Esophagus muscularis mucosa (tissue), 4 donors: ENCODE data around the gene ARHGEF40. TPM values are rescaled to one million over a fixed set of nuclear protein-coding genes. Genes with fewer than 3 reads are reported as not detected.

ENCODE experiments used
- DNase-seq: peaks from one replicate; pipeline ENCODE4 v3.0.0-alpha.2; 2017; ENCODE audit errors: extremely low spot score
- H3K27ac ChIP-seq, 4 donors: fragments of 200-600 bp; sonication (generic); replicated peaks in 1 of 4; 1 replicate in 3 of 4; 2 replicates in 1 of 4; pipeline ENCODE4 v1.5.1; 2016 to 2019; ENCODE audit warnings: mild to moderate bottlenecking in 1 of 4
- H3K27me3 ChIP-seq, 4 donors: fragments of 200-600 bp; sonication (generic); one replicate each; pipeline versions ENCODE4 v1.5.1 to v1.6.0; 2016 to 2019
- H3K36me3 ChIP-seq, 4 donors: fragments of 200-600 bp; sonication (generic); one replicate each; pipeline ENCODE4 v1.5.1; 2016 to 2019
- H3K4me1 ChIP-seq, 4 donors: fragments of 200-600 bp; sonication (generic); one replicate each; pipeline ENCODE4 v1.5.1; 2016 to 2019
- H3K4me3 ChIP-seq, 4 donors: fragments of 200-600 bp; sonication (generic); 1 replicate in 2 of 4; 2 replicates in 2 of 4; pipeline ENCODE4 v1.5.1; 2016 to 2019; ENCODE audit warnings: mild to moderate bottlenecking in 4 of 4, moderate library complexity in 1 of 4
- H3K9me3 ChIP-seq, 4 donors: fragments of 200-600 bp; sonication (generic); 1 replicate in 3 of 4; 2 replicates in 1 of 4; pipeline ENCODE4 v1.5.1; 2016 to 2019
- CTCF ChIP-seq, 3 experiments: fragments of 200-600 bp in 2 of 3; fragments of 450-650 bp in 1 of 3; sonication (generic) in 2 of 3; IDR thresholded peaks; one replicate each; pipeline ENCODE4 v1.5.1; 2017 to 2019; ENCODE audit warnings: antibody characterized with exemption in 3 of 3, mild to moderate bottlenecking in 2 of 3, moderate library complexity in 1 of 3
- EP300 ChIP-seq: sonication (generic); formaldehyde crosslinking; IDR thresholded peaks from one replicate; pipeline ENCODE4 v1.6.1; 2017; ENCODE audit warnings: antibody characterized with exemption
- POLR2A ChIP-seq: fragments of 450-650 bp; IDR thresholded peaks from one replicate; pipeline ENCODE4 v1.6.1; 2017; ENCODE audit warnings: antibody characterized with exemption, moderate library complexity, mild to moderate bottlenecking, low read depth
- POLR2AphosphoS5 ChIP-seq, 2 donors: sonication (generic); formaldehyde crosslinking; IDR thresholded peaks; one replicate each; pipeline ENCODE4 v1.6.1; 2017; ENCODE audit warnings: antibody characterized with exemption in 2 of 2
- WGBS: methylation state at CpG from one replicate; pipeline ENCODE4 v1.1.5; 2018; 5-methylcytosine and 5-hydroxymethylcytosine counted together
- intact Hi-C: fragments of 100-400 bp; cut with DNase I; formaldehyde crosslinking; loops from one replicate; pipeline ENCODE4 v1.15.1; 2023
- small RNA-seq, 3 donors: library from RNA; depleted of rRNA; stranded (forward); fragments of <200 nt; gene quantifications; one replicate each; pipeline ENCODE3, GENCODE V24; 2016
- total RNA-seq, 4 donors: library from RNA; depleted of rRNA; stranded (reverse); fragments of >200 nt; gene quantifications; one replicate each; pipeline versions ENCODE4 v1.1.0 to v1.2.1, GENCODE V29; 2016

The ARHGEF40 gene
- total RNA-seq, 4 donors from 2014 or later, result 19.4 to 47.3 (median 27.0) TPM

GRCh38 chr14:21121122-21121521, 51.0 kb downstream of the ARHGEF40 start:
- H3K27ac ChIP-seq, result no peak overlapping the region
- no peaks in the 10 kb centered on the region for H3K36me3 ChIP-seq
- no peaks in the 10 kb centered on the region for H3K9me3 ChIP-seq
- no peak overlapping the region for H3K4me3 ChIP-seq
- 39% methylated on average over 1 of the region's 1 CpG for WGBS
- peaks cover 0 to 3% (median 0%) of the 10 kb centered on the region in 4 donors for H3K27me3 ChIP-seq
- TF ChIP-seq POLR2A, result no peak
- no peak for TF ChIP-seq POLR2AphosphoS5 (IDR thresholded peaks at IDR 0.05)
- no peak for TF ChIP-seq CTCF (IDR thresholded peaks at IDR 0.05)
- intact Hi-C loops, result no loop called here
- no peak for DNase-seq
- H3K4me1 ChIP-seq, result no peaks in the 10 kb centered on the region

GRCh38 chr14:21123429-21123828, 53.3 kb downstream of the ARHGEF40 start:
- Histone ChIP-seq H3K4me3 (no peak overlapping the region), H3K4me1 (no peaks in the 10 kb centered on the region), H3K36me3 (no peaks in the 10 kb centered on the region), H3K9me3 (no peaks in the 10 kb centered on the region), H3K27ac (no peak overlapping the region), H3K27me3 (peaks cover 0 to 3% (median 0%) of the 10 kb centered on the region in 4 donors)
- WGBS, result 58% methylated on average over 1 of the region's 1 CpG
- no peak for DNase-seq
- intact Hi-C loops, result no loop called here
- TF ChIP-seq POLR2A (no peak), EP300 (no peak), POLR2AphosphoS5 (IDR thresholded peaks at IDR 0.05) (no peak), CTCF (IDR thresholded peaks at IDR 0.05) (no peak)

GRCh38 chr14:21133901-21134300, 63.8 kb downstream of the ARHGEF40 start:
- H3K9me3 ChIP-seq, result no peaks in the 10 kb centered on the region
- H3K4me1 ChIP-seq, result no peaks in the 10 kb centered on the region
- intact Hi-C loops, result no loop called here
- H3K27me3 ChIP-seq, result no peaks in the 10 kb centered on the region
- no peak for DNase-seq
- TF ChIP-seq POLR2AphosphoS5 (IDR thresholded peaks at IDR 0.05) (no peak), CTCF (IDR thresholded peaks at IDR 0.05) (no peak), EP300 (no peak), POLR2A (no peak)
- 50% methylated on average over 1 of the region's 1 CpG for WGBS
- no peaks in the 10 kb centered on the region for H3K36me3 ChIP-seq
- no peak overlapping the region for H3K27ac ChIP-seq
- H3K4me3 ChIP-seq, result no peak overlapping the region

GRCh38 chr14:21136024-21136423, 65.9 kb downstream of the ARHGEF40 start:
- H3K36me3 ChIP-seq, result no peaks in the 10 kb centered on the region
- intact Hi-C loops, result no loop called here
- no peak for DNase-seq
- H3K27ac ChIP-seq, result no peak overlapping the region
- no peaks in the 10 kb centered on the region for H3K4me1 ChIP-seq
- H3K4me3 ChIP-seq, result no peak overlapping the region
- H3K27me3 ChIP-seq, result no peaks in the 10 kb centered on the region
- TF ChIP-seq EP300 (no peak), CTCF (IDR thresholded peaks at IDR 0.05) (peak; percentile 48 to 64 (median 57))
- WGBS, result 10% methylated on average over 1 of the region's 1 CpG
- no peaks in the 10 kb centered on the region for H3K9me3 ChIP-seq

Small RNAs within 50 kb of the gene (small RNA-seq; reads per million reads assigned to genes)
- gene RNU6-252P, result 0 reads per million in 3 donors

Other genes with a start within 250 kb of the ARHGEF40 start
- gene RNASE3, start 178.9 kb upstream of the ARHGEF40 start, total RNA-seq, result under 1 TPM in 2 of 4 donors, not detected in 2; 0.52 to 0.83 TPM
- 1 to 10 TPM in 3 of 4 donors, not detected in 1; 1.7 to 3.8 (median 2.1) TPM for gene RNASE2, start 114.8 kb upstream of the ARHGEF40 start, total RNA-seq
- 10 to 100 TPM; 39.8 to 57.4 (median 41.7) TPM for gene METTL17, start 80.3 kb upstream of the ARHGEF40 start, total RNA-seq
- not detected for gene SLC39A2, start 71.0 kb upstream of the ARHGEF40 start, total RNA-seq
- 100 to 1,000 TPM; 175 to 222 (median 201) TPM for gene NDRG2, start 45.2 kb upstream of the ARHGEF40 start, total RNA-seq
- gene TPPP2, start 40.1 kb upstream of the ARHGEF40 start, total RNA-seq, result not detected
- gene RNASE13, start 35.5 kb upstream of the ARHGEF40 start, total RNA-seq, result not detected
- gene RNASE7, start 27.9 kb upstream of the ARHGEF40 start, total RNA-seq, result not detected
- gene RNASE8, start 12.5 kb upstream of the ARHGEF40 start, total RNA-seq, result not detected
- 100 to 1,000 TPM in 2 of 4 donors, 10 to 100 TPM in 2; 64.4 to 116 (median 94.3) TPM for gene ZNF219, start 28.4 kb downstream of the ARHGEF40 start, total RNA-seq
- under 1 TPM in 1 of 4 donors, not detected in 3; 0.23 TPM for gene TMEM253, start 30.8 kb downstream of the ARHGEF40 start, total RNA-seq
- not detected for gene OR5AU1, start 85.8 kb downstream of the ARHGEF40 start, total RNA-seq
- gene HNRNPC, start 199.1 kb downstream of the ARHGEF40 start, total RNA-seq, result 100 to 1,000 TPM; 260 to 396 (median 292) TPM
- not detected for gene RPGRIP1, start 209.8 kb downstream of the ARHGEF40 start, total RNA-seq